GM21381 (cell line): ENCODE results near the gene NPTN.

Experiments
- ATAC-seq: cut with Tn5 transposase; IDR thresholded peaks from one replicate; pipeline ENCODE4 v1.9.1; 2021; ENCODE audit warnings: mild to moderate bottlenecking, moderate library complexity; ENCODE audit not compliant: unreplicated experiment

The NPTN gene

DNA sequence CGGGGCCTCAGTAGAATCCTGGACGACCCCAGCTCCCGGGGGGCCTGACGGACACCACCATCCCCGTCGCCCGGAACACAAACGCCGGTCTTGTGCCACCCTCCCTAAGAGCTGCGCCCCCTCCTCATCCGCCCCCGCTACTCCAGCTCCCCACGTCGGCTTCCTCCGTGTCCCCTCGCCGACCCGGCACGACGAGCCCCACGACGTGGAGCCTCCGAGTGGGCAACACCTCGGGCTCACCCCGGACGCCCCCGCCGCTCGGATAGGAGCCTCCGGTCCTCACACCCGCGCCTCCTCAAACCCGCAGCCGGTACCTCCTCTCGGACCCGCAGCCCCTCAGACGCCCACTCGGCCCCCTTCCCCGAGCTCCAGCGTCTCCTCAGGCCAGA is 525 bp downstream of the NPTN start:
- ATAC-seq: peak; percentile 1

DNA sequence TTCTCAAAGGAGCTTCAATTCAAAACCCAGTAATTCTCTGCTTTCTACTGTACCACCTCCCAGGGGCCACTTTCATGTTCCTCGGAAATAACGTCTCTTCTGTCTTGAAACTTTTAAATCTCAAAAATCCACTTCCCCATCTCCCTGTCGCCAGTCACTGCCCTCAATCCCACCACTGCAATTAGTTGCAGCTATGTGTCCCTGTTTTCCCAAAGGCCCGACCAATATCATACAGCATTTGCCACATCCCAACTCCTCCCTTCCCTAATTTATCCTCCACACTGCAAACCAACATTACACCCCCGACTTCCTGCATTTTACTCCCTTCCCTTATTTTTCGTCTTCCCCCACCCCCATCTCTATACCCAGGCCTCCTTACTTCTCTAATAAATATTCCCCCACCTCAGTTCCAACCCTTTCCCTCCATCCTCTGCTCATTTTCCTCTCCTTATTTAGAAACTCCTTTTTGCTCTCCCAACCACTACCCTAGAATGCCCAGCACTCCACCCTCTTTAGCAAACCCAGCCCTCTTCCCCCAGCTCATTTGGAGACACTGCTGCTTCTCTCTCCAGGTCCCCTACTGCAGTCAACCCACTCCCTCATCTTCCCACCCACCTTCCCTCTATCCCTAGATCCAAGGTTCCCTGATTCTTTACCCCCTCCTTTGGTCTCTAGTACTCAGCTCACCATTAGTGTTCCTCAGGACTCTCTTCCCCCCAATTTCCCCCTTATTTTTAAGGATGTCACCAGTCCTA is 1.1 kb downstream of the NPTN start:
- ATAC-seq: no peak

DNA sequence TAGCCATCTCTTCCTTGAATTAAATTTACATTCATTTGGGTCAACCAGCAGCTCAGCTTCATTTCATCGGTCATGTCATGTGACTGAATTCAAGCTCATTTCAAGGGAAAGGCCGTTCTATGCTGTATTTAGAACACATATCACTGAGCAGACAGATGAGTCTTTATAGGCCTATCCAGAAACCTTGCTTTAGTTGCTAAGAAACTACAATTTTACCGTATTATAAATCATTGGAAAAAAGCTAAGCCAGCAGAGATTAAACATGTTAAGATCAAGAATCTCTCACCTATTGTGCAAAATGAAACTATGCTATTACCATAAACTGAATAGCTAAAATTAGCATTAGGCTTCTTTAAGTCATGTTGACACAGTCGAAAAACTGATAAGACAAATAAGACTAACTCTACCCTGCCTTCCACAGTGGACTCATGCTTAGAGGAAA is 2.2 kb downstream of the NPTN start:
- ATAC-seq: no peak

DNA sequence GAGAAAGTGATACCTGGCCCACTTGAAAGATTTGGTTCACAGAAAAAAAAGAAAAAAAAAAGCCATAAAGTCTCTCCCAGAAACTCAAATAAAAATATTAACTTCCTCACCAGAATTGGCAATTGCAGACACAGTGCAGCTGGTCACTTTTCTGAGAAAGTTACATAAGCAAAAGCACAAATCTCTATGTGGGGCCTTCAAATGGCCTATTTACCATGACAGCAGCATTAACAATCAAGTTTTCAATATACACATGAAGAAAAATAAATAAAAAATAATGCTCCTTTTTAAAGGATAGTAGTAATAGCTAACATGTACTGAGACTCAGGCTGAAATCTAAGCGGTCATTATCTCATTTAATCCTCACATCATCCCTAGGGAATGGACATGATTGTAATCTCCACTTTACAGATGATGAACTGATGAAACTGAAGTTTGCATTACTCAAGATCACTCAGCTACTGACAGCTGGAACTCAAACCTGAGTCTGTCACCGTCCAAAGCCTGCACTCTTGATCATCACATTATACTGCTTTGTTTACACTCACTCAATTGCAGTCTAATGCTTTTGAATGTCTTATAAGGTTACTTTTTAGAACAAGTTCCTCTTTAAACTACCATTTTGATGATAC is 3.3 kb downstream of the NPTN start:
- no peak for ATAC-seq

DNA sequence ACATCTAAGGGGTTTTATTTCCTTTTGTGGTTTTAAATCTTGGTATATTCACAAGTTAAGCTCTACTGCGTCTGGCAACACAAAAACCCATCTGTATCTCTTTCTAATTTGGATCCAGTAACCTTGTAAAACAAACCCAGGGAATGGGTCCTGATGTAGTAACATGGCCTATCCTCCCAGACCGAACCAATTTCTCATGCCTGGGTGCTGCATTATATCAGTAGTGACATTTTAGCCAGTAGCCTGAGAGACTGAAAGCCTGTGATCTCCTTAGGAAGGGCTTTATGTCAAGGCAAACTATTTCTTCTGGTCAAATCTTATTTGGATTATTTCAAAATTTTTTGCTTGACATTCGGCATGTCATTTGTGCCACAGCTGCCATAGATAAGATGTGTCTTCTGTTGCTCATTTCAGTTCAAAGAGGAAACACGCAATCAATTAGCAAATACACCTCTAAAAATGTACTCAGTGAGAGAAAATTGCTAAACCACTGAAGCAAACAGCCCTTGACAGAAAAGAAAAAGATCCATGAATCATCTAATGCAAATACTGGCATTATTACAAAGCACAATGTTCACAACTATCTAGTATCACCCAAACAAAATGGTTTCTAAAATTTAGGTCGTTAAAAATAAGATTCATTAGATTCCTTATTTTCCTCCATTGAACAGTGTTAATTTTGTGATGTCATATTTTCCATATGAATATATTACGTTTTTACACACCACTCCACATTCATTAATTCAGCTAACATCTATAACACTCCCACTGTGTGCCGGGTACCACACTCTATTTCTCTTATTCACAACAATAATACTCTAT is 4.0 kb downstream of the NPTN start:
- no peak for ATAC-seq

DNA sequence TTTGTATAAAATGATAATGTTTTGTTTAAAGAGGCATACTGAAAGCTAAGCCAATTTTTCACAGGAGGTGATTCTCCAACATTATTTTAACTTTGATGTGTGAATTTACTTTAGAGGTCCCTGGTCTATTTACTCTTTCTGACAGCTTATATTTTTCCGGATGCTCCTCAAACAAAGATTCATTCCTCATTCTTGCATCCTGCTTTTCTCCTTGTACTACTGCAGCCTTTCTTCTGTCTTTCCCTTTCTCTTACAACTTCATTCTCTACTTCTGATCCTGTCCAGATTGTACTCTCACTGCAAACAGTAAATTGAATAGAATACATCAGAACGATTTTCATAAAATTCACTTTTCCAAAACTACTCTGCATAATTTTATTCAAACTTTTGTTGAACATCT is 5.1 kb downstream of the NPTN start:
- no peak for ATAC-seq

DNA sequence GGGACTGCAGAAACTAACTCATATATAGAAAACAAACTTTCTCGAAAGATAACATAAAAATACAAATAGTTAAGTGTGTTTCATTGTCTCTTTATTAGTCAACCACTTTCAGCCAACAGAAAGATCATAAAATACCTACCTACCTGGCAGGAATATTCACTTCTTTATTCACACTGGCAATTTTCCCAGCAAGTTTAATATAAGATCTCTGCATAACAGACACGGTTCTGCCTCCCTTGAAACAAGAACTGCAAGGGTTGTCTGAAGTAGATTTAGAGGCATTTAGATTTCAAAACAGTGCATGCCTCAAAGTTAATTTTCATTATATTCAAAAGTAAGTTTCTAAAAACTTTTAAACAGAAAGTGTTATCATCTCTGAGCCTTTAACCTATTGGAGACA is 7.1 kb downstream of the NPTN start:
- ATAC-seq: no peak

DNA sequence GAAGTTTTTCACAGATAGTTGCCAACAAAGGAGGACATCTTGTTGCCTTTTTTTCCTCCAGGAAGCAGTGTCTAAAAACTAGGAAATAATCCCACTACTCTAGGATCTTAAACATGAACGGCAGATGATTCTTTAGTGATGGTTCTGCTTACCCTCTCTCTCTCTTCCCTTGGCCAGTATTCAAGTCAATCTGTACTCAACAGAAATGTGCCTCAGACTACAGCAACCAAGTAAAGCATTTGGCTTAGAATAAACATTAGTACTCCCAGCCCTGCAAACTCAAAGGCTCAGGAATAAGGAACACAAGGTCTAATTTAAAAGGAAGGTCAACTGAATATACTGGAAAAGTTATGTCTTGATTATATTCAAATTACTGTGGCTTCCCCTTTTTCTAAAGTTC is 8.7 kb downstream of the NPTN start:
- ATAC-seq: no peak

DNA sequence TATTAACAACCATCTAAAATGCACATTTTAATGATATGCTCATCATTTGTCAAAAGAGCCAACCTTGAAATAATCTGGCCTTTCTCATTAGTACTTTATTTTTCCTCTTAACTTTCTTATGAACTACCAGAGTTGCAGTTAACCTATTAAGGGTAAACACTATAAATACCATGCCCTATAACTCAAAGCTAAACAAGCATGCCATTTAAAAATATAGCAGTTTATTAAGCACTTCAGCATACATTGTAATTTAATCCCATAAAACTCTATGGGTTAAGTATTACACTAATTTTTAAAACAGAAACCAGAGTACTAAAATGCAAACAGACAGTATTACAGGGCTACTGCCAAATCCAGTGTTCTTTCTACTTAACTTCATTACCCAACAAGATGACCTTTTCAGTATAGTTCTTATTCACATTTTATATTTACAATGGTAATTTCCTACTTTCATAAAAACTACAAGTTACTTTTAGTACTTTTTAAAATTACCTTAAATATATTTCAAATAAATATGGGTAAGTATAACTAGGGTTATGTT is 11.8 kb downstream of the NPTN start:
- no peak for ATAC-seq

DNA sequence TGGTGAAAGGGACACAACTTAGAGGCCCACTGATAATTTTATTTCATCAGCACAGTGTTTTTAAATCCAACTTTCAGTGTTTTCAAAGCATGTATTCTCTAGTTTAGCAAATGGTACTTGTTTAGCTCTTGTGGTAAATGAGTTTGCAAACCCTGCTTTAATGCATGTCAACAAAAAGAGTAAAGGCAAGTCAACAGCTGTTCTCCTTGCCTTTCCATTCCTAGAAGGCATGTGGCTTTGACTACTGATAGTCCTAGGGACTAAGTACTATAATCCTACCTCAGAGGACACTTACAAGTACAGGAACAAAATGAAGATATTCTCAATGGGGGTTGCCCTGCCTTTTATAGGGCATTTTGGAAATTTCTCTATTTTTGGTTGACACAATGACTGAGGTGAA is 13.1 kb downstream of the NPTN start:
- no peak for ATAC-seq

DNA sequence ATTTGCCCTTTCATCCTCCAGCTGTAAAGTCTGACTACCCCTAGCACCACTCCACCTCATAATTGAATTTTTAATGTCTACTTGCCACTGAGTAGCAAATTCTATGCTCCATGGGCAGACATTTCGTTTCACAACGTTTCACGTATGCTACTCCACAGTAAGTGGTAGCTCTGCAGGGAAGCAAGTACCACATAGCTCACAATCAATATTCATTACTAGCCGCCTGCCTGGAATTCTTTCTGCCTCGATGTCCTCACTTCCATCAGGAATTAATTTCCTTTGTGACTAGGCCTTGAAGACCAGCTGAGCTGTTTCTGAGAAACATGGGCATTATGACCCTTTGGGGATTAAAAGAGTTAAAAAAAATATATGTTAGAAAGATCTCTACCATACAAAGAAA is 15.3 kb downstream of the NPTN start:
- ATAC-seq: no peak

DNA sequence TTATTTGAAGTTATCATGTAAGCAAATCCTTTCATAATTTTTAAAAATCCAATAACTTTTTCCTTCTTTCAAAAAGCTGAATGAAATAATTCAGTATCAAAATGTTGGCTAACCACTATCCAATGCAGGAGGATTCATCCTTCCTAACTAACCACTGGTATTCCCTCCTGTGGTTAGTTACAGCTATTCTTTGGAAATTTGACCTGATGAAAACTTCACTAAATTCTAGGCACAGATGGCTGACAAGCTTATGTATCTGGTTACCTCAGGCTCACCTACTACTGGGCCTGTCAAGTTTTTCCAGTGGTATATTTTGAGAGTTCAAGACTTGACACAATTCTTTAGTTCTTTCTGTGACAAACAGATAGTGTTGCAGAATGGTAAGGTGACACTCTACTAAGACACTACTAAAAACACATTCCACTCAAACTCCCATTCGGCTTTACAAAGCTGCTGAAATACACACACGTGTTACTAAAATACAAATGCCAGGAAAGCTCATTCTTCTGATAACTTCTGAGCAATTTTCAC is 15.8 kb downstream of the NPTN start:
- ATAC-seq: no peak

DNA sequence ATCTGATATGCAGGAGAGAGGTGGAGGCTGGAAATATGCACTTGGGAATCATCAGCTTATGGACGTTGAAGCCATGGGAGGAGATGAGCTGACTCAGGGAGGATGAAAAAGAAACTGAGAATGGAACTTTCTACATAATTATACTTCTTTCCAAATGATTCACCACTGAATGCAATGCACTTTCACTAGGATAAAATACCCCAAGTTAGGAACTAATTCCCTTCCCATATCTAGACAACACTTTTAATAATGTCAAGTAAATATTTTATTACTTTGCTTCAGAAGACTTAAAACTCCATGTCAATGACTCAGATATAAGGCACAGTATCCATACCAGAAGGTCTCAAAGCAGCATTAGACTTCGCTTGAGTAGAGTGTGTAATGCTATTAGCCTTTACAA is 24.2 kb downstream of the NPTN start:
- ATAC-seq: no peak

DNA sequence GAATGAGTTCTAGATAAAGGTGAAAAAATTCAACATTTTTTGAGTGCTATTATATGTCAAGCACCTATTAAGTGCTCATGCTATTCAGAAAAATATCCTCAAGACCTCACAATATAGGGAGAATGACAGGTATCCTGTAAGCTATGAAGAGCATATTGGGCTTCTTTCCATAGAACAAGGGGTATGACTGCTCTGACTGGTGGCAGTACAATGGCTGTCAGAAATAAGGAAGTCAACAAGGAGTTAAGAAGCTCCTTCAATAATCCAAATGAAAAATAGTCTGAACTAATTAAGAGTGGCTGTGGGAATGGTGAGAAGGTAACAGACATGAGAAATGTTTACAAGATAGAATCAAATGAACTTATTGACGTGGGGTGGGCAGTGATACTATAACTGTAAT is 24.7 kb downstream of the NPTN start:
- ATAC-seq: no peak

DNA sequence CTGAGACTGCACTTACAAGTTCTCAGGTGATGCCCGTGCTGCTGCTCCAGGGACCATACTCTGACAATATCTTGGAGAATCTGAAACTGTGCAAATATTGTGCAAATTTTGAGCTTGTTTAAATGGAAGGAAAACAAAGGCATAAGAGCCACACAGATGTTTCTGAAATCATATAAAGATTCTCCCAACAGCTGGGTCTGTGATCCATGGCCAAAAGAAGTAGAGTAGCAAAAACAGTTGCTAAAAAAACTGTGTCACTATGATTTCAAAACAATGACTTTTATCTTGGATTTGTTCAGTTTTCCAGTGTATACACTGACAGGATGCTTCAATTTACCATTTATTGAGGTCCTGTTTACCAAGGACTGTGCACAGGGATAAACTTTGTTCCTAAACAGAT is 25.3 kb downstream of the NPTN start:
- ATAC-seq: no peak

DNA sequence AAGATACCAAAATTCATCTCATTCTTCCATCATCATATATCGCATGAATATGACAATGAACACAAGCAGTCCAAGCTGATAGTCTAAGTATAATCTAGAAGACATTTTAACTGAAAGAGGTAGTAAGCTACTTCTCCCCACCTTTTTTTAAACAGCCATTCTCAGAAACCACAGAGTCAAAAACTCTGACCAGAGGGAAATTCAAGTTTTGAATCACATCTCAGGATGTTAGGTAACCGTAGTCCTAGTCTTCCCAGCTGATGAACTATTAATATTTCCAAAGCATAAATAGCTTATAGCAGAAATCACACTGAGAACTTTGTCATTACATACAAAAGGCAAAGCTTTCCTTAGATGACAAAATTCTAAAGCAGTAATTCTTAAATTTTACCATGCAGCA is 25.8 kb downstream of the NPTN start:
- ATAC-seq: no peak

DNA sequence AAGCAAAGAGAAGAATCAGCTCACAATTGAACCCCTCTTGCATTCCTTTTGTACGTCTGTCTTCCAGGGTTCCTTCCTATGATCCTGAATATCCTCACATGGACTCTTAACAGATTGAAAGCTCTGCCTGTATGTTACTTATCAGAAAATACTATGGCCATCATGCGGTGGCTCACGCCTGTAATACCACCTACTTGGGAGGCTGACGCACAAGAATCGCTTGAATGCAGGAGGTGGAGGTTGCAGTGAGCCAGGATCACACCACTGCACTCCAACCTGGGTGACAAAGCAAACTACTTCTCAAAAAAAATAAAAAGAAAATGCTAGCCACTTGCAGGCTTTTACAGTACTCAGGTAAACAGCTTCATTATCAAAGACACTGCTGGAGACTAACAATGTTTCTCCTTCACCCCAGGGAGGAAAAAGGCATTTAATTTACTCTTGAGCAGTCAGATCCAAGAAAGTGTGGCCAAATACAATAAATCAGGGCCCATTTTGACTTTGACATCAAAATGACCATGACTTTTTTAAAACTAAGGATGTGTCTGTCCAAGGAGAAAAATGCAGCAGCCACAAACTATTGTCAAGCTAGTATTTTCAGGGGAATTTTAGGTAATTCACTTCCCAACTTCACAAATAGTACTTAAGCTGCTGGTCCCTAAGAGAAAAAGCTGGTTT is 27.3 kb downstream of the NPTN start:
- no peak for ATAC-seq

DNA sequence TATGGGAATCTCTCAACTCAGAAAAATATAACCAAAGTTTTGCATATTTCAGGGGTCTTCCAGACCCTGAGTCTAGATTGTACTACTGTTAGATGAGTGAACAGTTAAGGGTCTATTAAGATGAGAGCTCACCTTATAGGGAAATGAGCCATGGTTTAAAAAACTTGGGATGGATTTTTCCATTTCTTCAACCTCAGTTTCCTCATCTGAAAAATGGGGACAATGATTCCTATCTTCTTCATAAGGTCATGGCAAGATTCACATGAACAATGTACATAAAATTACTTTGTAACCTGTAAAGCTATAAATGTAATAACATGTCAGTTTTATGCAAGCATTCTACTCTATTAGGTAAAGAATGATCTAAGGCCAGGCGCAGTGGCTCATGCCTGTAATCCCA is 28.7 kb downstream of the NPTN start:
- no peak for ATAC-seq

DNA sequence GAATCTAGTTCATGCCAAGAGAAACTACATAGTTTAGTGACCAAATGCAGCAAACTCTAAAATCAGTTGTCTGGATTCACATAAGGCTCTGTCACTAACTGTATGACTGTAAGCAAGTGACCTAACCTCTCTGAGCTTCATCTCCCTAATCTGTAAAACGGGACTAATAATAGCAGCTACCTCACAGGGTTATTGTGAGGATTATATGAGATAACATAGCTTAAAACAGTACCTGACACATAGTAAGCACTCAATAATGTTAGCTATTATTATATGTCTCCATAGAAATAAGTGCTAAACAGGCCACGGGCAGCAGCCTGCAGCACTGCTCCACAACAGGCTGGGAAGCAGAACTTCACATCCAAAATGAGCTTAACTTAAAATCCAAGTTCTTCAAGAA is 30.2 kb downstream of the NPTN start:
- ATAC-seq: no peak

DNA sequence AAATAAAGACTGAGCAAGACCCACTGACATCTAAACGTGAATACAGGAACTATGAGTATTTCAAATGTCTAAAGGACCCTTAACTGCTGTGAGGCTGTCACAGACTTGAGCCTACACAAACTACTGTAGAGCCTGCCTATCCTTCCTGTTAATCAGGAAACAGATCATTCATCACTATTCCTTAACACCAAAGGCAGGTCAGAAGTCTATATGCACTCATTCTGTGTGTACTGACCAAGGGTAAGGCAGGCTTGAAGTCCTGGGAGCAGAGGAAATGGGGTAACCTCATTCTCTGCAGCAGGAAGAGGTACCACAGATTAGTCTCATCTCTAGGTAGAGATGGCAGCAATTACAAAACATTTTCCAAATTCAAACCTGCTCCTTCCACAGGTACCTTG is 30.7 kb downstream of the NPTN start:
- ATAC-seq: no peak
